PC-9 (cell line): ENCODE data around the gene ABCA5. TPM values are rescaled to one million over a fixed set of nuclear protein-coding genes. Genes with fewer than 3 reads are reported as not detected.
A peak's percentile ranks its signal among the peaks of the same experiment; 100 is the strongest.

Experiments used
- BruUV-seq: library from RNA; stranded (reverse); fragments of 400-500 nt; replicated peaks from 2 replicates; lab custom pipeline; 2021; lab: Mats Ljungman, UMichigan
- CTCF ChIA-PET: fragments of 300-600 bp; sonication (Branson Sonifier 250); formaldehyde crosslinking; loops from one replicate; lab custom pipeline; 2022; ENCODE audit warnings: antibody characterized with exemption; lab: Charles Lee
- POLR2A ChIA-PET: fragments of 300-600 bp; sonication (Branson Sonifier 250); formaldehyde crosslinking; loops from one replicate; lab custom pipeline; 2022; ENCODE audit warnings: antibody characterized with exemption; ENCODE audit not compliant: unreplicated experiment; lab: Charles Lee
- DNase-seq, 2 experiments: peaks; one replicate each; pipeline versions ENCODE4 v3.0.0 to v3.0.0-alpha.2; 2015 to 2022; ENCODE audit warnings: mixed read lengths in 1 of 2
- H2AFZ ChIP-seq: fragments of 200-600 bp; sonication (generic); 2 replicates; pipeline ENCODE4 v1.8.1; 2017; ENCODE audit warnings: antibody characterized with exemption
- H3F3A ChIP-seq: fragments of 200-600 bp; sonication (generic); 2 replicates; pipeline ENCODE4 v1.8.1; 2017; ENCODE audit warnings: antibody characterized with exemption, mild to moderate bottlenecking, low read depth; ENCODE audit not compliant: insufficient read depth
- H3K27ac ChIP-seq: fragments of 200-600 bp; sonication (generic); 2 replicates; pipeline ENCODE4 v1.6.1; 2016; ENCODE audit warnings: mixed run types
- H3K27me3 ChIP-seq: fragments of 200-600 bp; sonication (generic); 2 replicates; pipeline ENCODE4 v1.6.1; 2016; ENCODE audit warnings: low read depth, mixed run types; ENCODE audit not compliant: insufficient read depth
- H3K36me3 ChIP-seq: fragments of 200-600 bp; sonication (generic); 2 replicates; pipeline ENCODE4 v1.6.1; 2016; ENCODE audit warnings: low read depth, mixed run types
- H3K4me1 ChIP-seq: fragments of 200-600 bp; sonication (generic); replicated peaks from 2 replicates; pipeline ENCODE4 v1.6.1; 2016; ENCODE audit warnings: mixed run types; ENCODE audit not compliant: insufficient read depth
- H3K4me2 ChIP-seq: fragments of 200-600 bp; sonication (generic); 2 replicates; pipeline ENCODE4 v1.6.1; 2017; ENCODE audit warnings: mixed run types
- H3K4me3 ChIP-seq: fragments of 200-600 bp; sonication (generic); 2 replicates; pipeline ENCODE4 v1.6.1; 2016; ENCODE audit warnings: mixed run types
- H3K79me2 ChIP-seq: fragments of 200-600 bp; sonication (generic); 2 replicates; pipeline ENCODE4 v1.6.1; 2017; ENCODE audit warnings: low read depth, mixed run types
- H3K9me2 ChIP-seq: fragments of 200-600 bp; sonication (generic); 2 replicates; pipeline ENCODE4 v1.8.1; 2017; ENCODE audit warnings: mild to moderate bottlenecking; ENCODE audit not compliant: insufficient read depth
- H3K9me3 ChIP-seq: fragments of 200-600 bp; sonication (generic); 2 replicates; pipeline ENCODE4 v1.8.1; 2016; ENCODE audit warnings: low read depth; ENCODE audit not compliant: insufficient read depth
- H4K20me1 ChIP-seq: fragments of 200-600 bp; sonication (generic); 2 replicates; pipeline ENCODE4 v1.8.1; 2017; ENCODE audit not compliant: insufficient read depth
- CTCF ChIP-seq: fragments of 200-600 bp; sonication (generic); conservative IDR thresholded peaks from 2 replicates; pipeline ENCODE4 v1.6.1; 2017; ENCODE audit warnings: mixed run types, antibody characterized with exemption, mild to moderate bottlenecking, moderate library complexity
- EZH2 ChIP-seq: fragments of 200-600 bp; sonication (generic); IDR thresholded peaks from 2 replicates; pipeline ENCODE4 v1.8.0; 2017; ENCODE audit warnings: antibody characterized with exemption, low read depth
- intact Hi-C: fragments of 100-400 bp; cut with micrococcal nuclease; formaldehyde crosslinking; loops from one replicate; pipeline ENCODE4 v1.10.0; 2022; ENCODE audit not compliant: unreplicated experiment
- total RNA-seq: library from RNA; stranded (reverse); gene quantifications from 2 replicates; pipeline ENCODE4 v1.2.3, GENCODE V29; 2021

The ABCA5 gene
- total RNA-seq, 1 experiment from 2014 or later = 3.8 TPM

DNA sequence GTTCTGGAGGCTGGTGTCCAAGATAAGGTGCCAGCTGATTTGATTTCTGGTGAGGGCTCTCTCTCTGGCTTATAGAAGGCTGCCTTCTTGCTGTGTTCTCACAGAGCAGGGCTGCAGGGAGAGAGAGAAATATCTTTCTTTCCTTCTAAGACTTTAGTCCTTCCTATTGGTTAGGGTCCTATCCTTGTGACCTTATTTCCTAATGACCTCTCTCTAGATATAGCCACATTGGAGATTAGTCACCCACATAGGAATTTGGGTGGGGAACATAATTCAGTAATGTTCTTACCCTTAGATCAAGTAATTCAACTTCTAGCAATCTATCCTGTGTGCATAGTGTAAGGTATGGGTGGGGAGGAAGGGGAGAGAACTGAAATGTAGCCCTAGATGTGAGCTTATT, 18.0 kb upstream of the ABCA5 start:
- no peaks in the 10 kb centered on the region for H3K79me2 ChIP-seq
- no peaks in the 10 kb centered on the region for H3K36me3 ChIP-seq
- BruUV-seq = no TSS peak
- CTCF ChIA-PET = no interaction called here
- peak overlapping the region; percentile 34; the same call in 1 of the 2 replicates for H3K4me2 ChIP-seq
- H3K4me3 ChIP-seq = no peak overlapping the region
- TF ChIP-seq EZH2 (no peak), CTCF (no peak)
- peak overlapping the region; percentile 28 for H3K27ac ChIP-seq
- intact Hi-C loops = loop anchor here (10.0 kb wide), 1 partner anchor 60 kb away; no protein-coding TSS in a partner anchor
- no peak overlapping the region for H2AFZ ChIP-seq
- no peaks in the 10 kb centered on the region for H3K9me3 ChIP-seq
- H3K27me3 ChIP-seq = no peaks in the 10 kb centered on the region
- POLR2A ChIA-PET = interaction anchor here (0.6 kb wide), 1 partner anchor 9 kb away, joined by 4 read pairs; no protein-coding TSS in a partner anchor
- H4K20me1 ChIP-seq = no peaks in the 10 kb centered on the region
- peaks cover 22% of the 10 kb centered on the region for H3K4me1 ChIP-seq
- H3K9me2 ChIP-seq = no peaks in the 10 kb centered on the region
- peak; percentile 7 to 87 for DNase-seq
- no peaks in the 10 kb centered on the region for H3F3A ChIP-seq

DNA sequence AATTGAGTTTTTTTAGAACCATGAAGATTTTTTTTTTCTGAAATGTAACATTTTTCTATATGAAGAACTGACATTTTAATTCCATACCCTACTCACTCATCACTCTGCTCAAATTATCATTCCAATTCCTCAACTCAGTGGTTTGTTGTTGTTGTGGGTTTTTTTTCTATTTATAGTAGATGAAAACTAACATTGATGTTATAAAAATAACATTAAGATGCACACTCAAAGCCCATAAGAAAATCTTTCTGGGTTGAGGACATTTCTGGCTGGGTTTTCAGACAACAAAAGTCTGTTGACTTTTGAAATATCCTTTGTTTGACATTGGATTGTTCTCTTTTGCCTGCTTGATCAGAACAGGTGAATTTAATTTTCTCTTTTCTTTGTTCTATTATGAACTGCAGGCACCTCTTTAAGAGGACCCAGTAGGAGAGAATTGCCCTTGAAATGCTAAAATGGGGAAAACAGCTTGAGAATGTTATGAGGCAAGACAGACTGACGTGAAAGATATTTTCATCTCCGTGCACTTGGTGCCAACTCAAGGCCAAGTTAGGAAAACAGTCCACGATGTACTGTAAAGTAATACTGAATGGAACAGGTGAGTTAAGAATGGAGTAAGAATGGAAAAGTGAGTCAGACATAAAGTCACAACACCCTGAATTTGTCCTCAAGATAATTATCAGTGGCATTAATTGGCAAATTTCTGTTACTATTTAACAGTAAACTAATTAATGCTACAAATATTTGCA, 16.1 kb upstream of the ABCA5 start:
- Histone ChIP-seq H3K9me3 (no peaks in the 10 kb centered on the region), H3K79me2 (no peaks in the 10 kb centered on the region), H3K27me3 (no peaks in the 10 kb centered on the region), H3K36me3 (no peaks in the 10 kb centered on the region), H2AFZ (no peak overlapping the region), H3K9me2 (no peaks in the 10 kb centered on the region), H3K27ac (no peak overlapping the region), H3K4me2 (no peak overlapping the region), H3K4me1 (peaks cover 13% of the 10 kb centered on the region), H4K20me1 (no peaks in the 10 kb centered on the region), H3K4me3 (no peak overlapping the region), H3F3A (no peaks in the 10 kb centered on the region)
- DNase-seq = no peak
- CTCF ChIA-PET = no interaction called here
- no TSS peak for BruUV-seq
- TF ChIP-seq EZH2 = no peak
- TF ChIP-seq CTCF = no peak
- POLR2A ChIA-PET = no interaction called here
- intact Hi-C loops = loop anchor here (10.0 kb wide), 1 partner anchor 58 kb away; no protein-coding TSS in a partner anchor

DNA sequence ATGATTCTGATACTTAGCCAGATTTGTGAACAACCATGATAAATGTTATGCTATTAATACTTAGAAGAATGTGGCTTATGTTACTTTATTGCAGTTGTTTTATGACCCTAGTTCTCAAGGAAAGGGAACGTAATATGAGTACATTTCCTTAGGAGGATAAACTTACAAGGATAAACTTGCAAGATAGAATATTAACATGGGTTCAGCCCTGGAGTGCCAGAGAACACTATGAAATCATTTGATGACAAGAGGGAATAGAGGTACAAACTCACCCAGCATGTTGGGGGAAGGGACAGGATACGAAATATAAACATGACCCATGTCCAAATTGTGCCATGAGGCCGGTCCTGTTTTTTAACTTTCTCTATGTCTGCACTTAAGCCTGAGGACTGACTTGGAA, 13.0 kb upstream of the ABCA5 start:
- no peak overlapping the region for H3K4me3 ChIP-seq
- no peaks in the 10 kb centered on the region for H3K27me3 ChIP-seq
- CTCF ChIA-PET = no interaction called here
- H3K27ac ChIP-seq = no peak overlapping the region
- DNase-seq = no peak
- no peaks in the 10 kb centered on the region for H4K20me1 ChIP-seq
- H3K79me2 ChIP-seq = no peaks in the 10 kb centered on the region
- TF ChIP-seq CTCF = no peak
- no peak for TF ChIP-seq EZH2
- H3K9me3 ChIP-seq = 0 out of 2 replicates have a peak, but pooled peaks cover 4% of the 10 kb centered on the region
- H2AFZ ChIP-seq = no peak overlapping the region
- H3K4me1 ChIP-seq = peaks cover 4% of the 10 kb centered on the region
- no peak overlapping the region for H3K4me2 ChIP-seq
- no peaks in the 10 kb centered on the region for H3F3A ChIP-seq
- intact Hi-C loops = loop anchor here (10.0 kb wide), 1 partner anchor 55 kb away; no protein-coding TSS in a partner anchor
- no peaks in the 10 kb centered on the region for H3K36me3 ChIP-seq
- POLR2A ChIA-PET = no interaction called here
- H3K9me2 ChIP-seq = no peaks in the 10 kb centered on the region
- BruUV-seq = no TSS peak
